IMR-90 (cell line): ENCODE data around the gene SLC44A5.

ENCODE experiments used
- FOS ChIP-seq: fragments of 150-350 bp; IDR thresholded peaks from 2 replicates; pipeline ENCODE4 v1.6.1; 2016; ENCODE audit warnings: low read depth, low read length
- MAFK ChIP-seq: IDR thresholded peaks from 2 replicates; pipeline ENCODE4 v1.6.1; 2012; ENCODE audit warnings: low read depth, low read length, improper control_type of control experiment
- MAZ ChIP-seq: IDR thresholded peaks from 2 replicates; pipeline ENCODE4 v1.6.1; 2012; ENCODE audit warnings: low read depth, mild to moderate bottlenecking, low read length, improper control_type of control experiment, moderate library complexity, borderline replicate concordance
- POLR2A ChIP-seq: IDR thresholded peaks from 2 replicates; pipeline ENCODE4 v1.6.1; 2012; ENCODE audit warnings: mild to moderate bottlenecking, low read depth, low read length
- RAD21 ChIP-seq: IDR thresholded peaks from 2 replicates; pipeline ENCODE4 v1.6.1; 2012; ENCODE audit warnings: low read length, improper control_type of control experiment
- TF ChIP-seq, protein P1 (sequence below): conservative IDR thresholded peaks from 2 replicates; pipeline ENCODE4 v1.5.1; 2012; ENCODE audit warnings: mild to moderate bottlenecking, low read depth, low read length, improper control_type of control experiment
- TF ChIP-seq, protein P2 (sequence below): fragments of 150-350 bp; IDR thresholded peaks from 2 replicates; pipeline ENCODE4 v1.6.1; 2017; ENCODE audit warnings: mild to moderate bottlenecking, antibody characterized with exemption, low read length, low read depth

DNA sequence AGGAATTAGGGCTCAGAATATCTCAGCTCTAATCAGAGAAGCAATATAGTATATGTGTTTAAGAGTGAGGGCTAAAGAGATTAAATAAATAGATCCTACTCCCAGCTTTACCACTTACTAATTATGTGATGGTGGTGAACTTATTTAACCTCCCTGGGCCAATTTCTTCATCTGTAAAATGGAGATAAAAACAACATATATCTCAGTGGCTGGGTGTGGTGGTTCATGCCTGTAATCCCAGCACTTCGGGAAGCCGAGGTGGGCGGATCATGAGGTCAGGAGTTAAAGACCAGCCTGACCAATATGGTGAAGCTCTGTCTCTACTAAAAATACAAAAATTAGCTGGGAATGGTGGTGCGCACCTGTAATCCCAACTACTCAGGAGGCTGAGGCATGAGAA, 135.2 kb downstream of the SLC44A5 start:
- TF ChIP-seq FOS (no peak), POLR2A (no peak), RAD21 (no peak), MAZ (no peak), MAFK (no peak)
- TF ChIP-seq, protein P1, sequence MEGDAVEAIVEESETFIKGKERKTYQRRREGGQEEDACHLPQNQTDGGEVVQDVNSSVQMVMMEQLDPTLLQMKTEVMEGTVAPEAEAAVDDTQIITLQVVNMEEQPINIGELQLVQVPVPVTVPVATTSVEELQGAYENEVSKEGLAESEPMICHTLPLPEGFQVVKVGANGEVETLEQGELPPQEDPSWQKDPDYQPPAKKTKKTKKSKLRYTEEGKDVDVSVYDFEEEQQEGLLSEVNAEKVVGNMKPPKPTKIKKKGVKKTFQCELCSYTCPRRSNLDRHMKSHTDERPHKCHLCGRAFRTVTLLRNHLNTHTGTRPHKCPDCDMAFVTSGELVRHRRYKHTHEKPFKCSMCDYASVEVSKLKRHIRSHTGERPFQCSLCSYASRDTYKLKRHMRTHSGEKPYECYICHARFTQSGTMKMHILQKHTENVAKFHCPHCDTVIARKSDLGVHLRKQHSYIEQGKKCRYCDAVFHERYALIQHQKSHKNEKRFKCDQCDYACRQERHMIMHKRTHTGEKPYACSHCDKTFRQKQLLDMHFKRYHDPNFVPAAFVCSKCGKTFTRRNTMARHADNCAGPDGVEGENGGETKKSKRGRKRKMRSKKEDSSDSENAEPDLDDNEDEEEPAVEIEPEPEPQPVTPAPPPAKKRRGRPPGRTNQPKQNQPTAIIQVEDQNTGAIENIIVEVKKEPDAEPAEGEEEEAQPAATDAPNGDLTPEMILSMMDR: no peak
- TF ChIP-seq, protein P2, sequence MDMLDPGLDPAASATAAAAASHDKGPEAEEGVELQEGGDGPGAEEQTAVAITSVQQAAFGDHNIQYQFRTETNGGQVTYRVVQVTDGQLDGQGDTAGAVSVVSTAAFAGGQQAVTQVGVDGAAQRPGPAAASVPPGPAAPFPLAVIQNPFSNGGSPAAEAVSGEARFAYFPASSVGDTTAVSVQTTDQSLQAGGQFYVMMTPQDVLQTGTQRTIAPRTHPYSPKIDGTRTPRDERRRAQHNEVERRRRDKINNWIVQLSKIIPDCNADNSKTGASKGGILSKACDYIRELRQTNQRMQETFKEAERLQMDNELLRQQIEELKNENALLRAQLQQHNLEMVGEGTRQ: no peak
